Naive B cell (primary cell): ENCODE results near the gene CALML4. TPM values are rescaled to one million over a fixed set of nuclear protein-coding genes. Genes with fewer than 3 reads are reported as not detected.
A peak's percentile ranks its signal among the peaks of the same experiment; 100 is the strongest.
"Not testable (repeated sequence)": the region's sequence is repeated elsewhere in the genome, so short reads cannot be mapped to it uniquely, and the experiment has no call there.

Source experiments
- ATAC-seq, 2 donors: fragments of 150-1000 bp; cut with Tn5 transposase; 2 replicates each; pipeline ENCODE4 v1.10.0; 2021; ENCODE audit warnings: low read depth in 2 of 2, mild to moderate bottlenecking in 2 of 2, moderate library complexity in 2 of 2
- DNase-seq: peaks from one replicate; pipeline ENCODE4 v3.0.0; 2022
- H3K27ac Mint-ChIP-seq, 6 donors: one replicate each; pipeline ENCODE4 v1.8.0; 2020 to 2022; ENCODE audit warnings: mild to moderate bottlenecking in 6 of 6, mixed read lengths in 6 of 6, moderate library complexity in 5 of 6, inconsistent platforms in 2 of 6
- H3K27me3 Mint-ChIP-seq, 3 donors: one replicate each; pipeline ENCODE4 v1.8.0; 2021 to 2022; ENCODE audit warnings: mixed read lengths in 3 of 3, mild to moderate bottlenecking in 1 of 3
- H3K36me3 Mint-ChIP-seq, 2 donors: one replicate each; pipeline ENCODE4 v1.8.0; 2020 to 2022; ENCODE audit warnings: mixed read lengths in 2 of 2, inconsistent platforms in 1 of 2, mild to moderate bottlenecking in 1 of 2
- H3K4me1 Mint-ChIP-seq, 3 donors: one replicate each; pipeline ENCODE4 v1.8.0; 2020 to 2022; ENCODE audit warnings: mixed read lengths in 3 of 3, inconsistent platforms in 1 of 3, mild to moderate bottlenecking in 1 of 3, moderate library complexity in 1 of 3
- H3K4me3 Mint-ChIP-seq, 8 donors: one replicate each; pipeline ENCODE4 v1.8.0; 2020 to 2022; ENCODE audit warnings: mild to moderate bottlenecking in 8 of 8, mixed read lengths in 8 of 8, moderate library complexity in 8 of 8, inconsistent platforms in 2 of 8
- H3K9me3 Mint-ChIP-seq, 7 donors: one replicate each; pipeline ENCODE4 v1.8.0; 2020 to 2022; ENCODE audit warnings: mixed read lengths in 7 of 7, mild to moderate bottlenecking in 5 of 7, inconsistent platforms in 2 of 7, moderate library complexity in 1 of 7
- polyA plus RNA-seq, 6 donors: library from polyadenylated mRNA; unstranded; fragments of 300-500 nt; fragmentation: Illumina TruSeq; gene quantifications; one replicate each; pipeline ENCODE4 v1.2.3, GENCODE V29; 2021; ENCODE audit warnings: low read depth in 6 of 6

Gene CALML4
- polyA plus RNA-seq, 6 donors from 2014 or later, result 0.61 TPM; not detected in 5

DNA sequence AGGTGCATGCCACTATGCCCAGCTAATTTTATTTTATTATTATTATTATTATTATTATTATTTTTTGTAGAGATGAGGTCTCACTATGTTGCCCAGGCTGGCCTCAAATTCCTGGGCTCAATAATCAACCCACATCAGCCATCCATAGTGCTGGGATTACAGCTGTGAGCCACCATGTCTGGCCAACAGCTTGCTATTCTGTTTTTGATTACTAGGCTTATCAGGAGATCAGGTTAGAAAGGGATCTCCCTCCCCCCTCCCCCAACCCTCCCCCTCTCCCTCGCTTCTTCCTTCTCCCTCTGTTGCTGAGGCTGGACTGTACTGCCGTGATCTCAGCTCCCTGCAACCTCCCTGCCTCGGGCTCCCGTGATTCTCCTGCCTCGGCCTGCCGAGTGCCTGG is 15.8 kb upstream of the CALML4 start:
- ATAC-seq, result no peak
- DNase-seq, result no peak
- Mint-ChIP-seq H3K27me3 (no peaks in the 10 kb centered on the region), H3K4me1 (peaks cover 17 to 28% (median 20%) of the 10 kb centered on the region in 3 donors), H3K36me3 (peaks cover 0 to 7% of the 10 kb centered on the region in 2 donors), H3K27ac (no peak overlapping the region), H3K4me3 (no peak overlapping the region), H3K9me3 (no peaks in the 10 kb centered on the region)

DNA sequence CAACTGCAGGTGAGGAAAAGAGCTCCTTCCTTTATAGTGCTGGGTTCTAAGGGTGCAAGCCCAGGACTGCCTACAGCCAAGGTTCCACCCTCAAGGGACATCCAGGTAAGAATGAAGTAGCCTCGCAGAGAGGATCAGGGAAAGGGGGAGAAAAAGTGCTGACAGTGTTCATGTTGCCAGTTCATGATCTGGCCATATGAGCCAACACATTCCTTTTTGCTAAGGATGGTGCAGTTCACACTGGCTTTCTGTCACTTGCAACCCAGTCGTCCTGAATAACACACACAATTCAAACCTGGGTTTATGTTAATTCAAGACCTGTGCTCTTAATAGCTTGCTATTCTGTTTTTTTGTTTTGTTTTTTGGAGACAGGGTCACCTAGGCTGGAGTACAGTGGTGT is 15.4 kb upstream of the CALML4 start:
- H3K27ac Mint-ChIP-seq, result peak overlapping the region in 2 of 6 donors; percentile 31 to 57
- peaks cover 16 to 23% (median 17%) of the 10 kb centered on the region in 3 donors for H3K4me1 Mint-ChIP-seq
- H3K4me3 Mint-ChIP-seq, result no peak overlapping the region
- H3K27me3 Mint-ChIP-seq, result no peaks in the 10 kb centered on the region
- no peaks in the 10 kb centered on the region for H3K9me3 Mint-ChIP-seq
- H3K36me3 Mint-ChIP-seq, result peaks cover 0 to 7% of the 10 kb centered on the region in 2 donors
- ATAC-seq (no peak), DNase-seq (no peak)

DNA sequence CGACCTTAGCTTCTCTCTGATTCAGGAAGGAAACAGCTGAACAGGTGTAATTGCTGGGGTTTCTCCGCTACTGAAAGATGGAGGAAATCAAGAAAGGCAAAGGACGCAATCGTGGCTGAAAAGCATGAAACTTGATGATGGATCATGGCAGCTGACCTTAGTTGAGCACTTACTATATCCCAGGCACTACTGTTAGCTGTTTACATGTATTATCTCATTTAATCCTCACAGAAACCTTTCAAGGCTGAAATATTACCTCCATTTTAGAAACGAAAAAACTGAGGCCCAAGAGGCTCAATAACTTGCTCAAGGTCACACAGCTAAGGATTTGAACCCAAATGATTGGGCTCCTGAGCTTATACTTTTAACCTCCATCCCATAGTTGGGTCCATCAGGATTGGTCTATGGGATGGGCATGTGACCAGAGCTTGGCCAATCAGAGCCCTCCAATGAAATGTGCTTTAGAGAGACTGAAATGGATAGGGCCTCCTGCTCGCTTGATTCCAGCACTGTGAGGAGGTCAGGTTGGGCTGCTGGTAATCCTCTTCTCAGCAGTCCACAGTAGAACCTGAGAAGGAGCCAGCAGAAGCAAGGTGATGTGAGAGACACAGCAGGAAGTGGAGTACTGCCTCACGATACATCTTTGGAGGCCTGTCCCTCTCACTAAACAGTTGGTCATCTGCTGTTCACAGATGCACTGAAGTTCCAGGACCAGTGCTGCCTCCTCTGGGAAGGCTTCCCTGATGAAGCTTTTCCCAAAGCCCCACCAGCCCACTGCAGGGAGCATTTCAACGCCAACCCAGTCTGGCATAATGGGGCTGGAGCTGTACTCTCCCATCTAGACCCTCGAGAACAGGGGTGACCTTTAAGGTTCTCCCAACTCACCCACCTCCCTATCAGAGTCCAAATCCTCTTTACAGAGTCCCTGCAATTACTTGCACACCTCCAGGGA is 14.0 kb upstream of the CALML4 start:
- Mint-ChIP-seq H3K9me3 (no peaks in the 10 kb centered on the region), H3K27me3 (no peaks in the 10 kb centered on the region), H3K27ac (no peak overlapping the region), H3K4me1 (peaks cover 3 to 11% (median 7%) of the 10 kb centered on the region in 3 donors), H3K4me3 (peak overlapping the region in 1 of 8 donors; percentile 81), H3K36me3 (peaks cover 0 to 7% of the 10 kb centered on the region in 2 donors)
- DNase-seq (no peak), ATAC-seq (no peak)

DNA sequence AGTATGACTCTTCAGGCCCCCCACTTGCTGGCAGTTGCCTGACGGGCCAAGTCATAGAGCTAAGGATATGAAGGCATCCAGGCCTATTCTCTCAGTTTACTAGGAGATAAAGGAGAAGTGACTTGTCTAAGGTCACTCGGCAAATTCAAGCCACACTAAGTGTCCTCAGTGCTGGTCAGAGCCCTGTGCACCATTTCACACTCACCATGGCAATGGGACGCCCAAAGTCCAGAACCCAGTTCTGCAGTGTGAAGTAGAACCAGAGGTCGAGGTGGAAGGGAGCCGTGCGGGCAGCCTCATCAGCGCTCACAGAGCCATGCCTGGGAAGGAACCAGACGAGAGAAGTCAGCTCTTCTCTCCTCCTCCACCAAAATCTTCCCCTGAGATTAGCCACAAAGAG is 13.2 kb upstream of the CALML4 start:
- H3K4me1 Mint-ChIP-seq, result peaks cover 3 to 10% (median 7%) of the 10 kb centered on the region in 3 donors
- peaks cover 0 to 7% of the 10 kb centered on the region in 2 donors for H3K36me3 Mint-ChIP-seq
- no peak overlapping the region for H3K4me3 Mint-ChIP-seq
- H3K27ac Mint-ChIP-seq, result no peak overlapping the region
- ATAC-seq (no peak), DNase-seq (no peak)
- no peaks in the 10 kb centered on the region for H3K9me3 Mint-ChIP-seq
- no peaks in the 10 kb centered on the region for H3K27me3 Mint-ChIP-seq

DNA sequence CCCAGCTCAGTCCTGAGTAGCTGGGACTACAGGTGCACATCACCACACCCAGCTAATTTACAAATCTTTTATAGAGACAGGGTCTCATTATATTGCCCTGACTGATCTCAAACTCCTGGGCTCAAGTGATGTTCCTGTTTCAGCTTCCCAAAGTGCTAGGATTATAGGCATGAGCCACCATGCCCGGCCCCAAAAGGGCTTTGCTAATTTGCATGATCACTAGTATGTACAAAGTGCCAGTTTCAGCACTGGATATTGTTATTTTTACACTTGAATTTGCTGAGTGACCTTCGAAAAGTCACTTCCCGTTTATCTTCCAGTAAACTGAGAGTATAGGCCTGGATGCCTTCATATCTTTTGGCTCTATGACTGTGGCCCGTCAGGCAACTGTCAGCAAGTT is 12.2 kb upstream of the CALML4 start:
- no peak overlapping the region for H3K4me3 Mint-ChIP-seq
- no peak for ATAC-seq

DNA sequence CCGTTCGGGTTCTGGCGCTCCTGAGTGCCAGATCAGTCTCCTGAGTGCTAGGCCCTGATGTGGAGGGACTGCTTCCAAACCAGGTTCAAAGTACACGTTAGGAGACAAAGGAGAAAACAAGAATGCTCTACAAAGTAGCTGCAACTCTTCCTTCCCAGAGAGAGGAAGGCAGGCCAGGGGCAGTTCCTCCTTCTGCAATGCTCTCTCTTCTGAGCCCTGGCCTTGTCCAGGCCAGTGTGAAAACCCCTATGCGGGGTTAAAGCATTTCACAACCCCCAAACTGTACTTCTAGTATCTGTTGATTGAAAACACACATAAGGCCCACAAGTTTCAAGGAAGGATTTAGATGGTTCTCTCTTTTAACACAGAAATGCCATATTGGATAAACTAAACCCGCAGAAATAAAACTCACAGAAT is 9.7 kb upstream of the CALML4 start:
- ATAC-seq (no peak), DNase-seq (no peak)
- peaks cover 7 to 16% (median 16%) of the 10 kb centered on the region in 3 donors for H3K4me1 Mint-ChIP-seq
- no peaks in the 10 kb centered on the region for H3K27me3 Mint-ChIP-seq
- H3K4me3 Mint-ChIP-seq, result no peak overlapping the region
- peaks cover 0 to 7% of the 10 kb centered on the region in 2 donors for H3K36me3 Mint-ChIP-seq
- no peaks in the 10 kb centered on the region for H3K9me3 Mint-ChIP-seq
- H3K27ac Mint-ChIP-seq, result peak overlapping the region in 1 of 6 donors; percentile 49

More for the DNA sequence above, 12.2 kb upstream of the CALML4 start:
- peaks cover 0 to 7% (median 4%) of the 10 kb centered on the region in 3 donors for H3K4me1 Mint-ChIP-seq
- H3K36me3 Mint-ChIP-seq, result peaks cover 0 to 7% of the 10 kb centered on the region in 2 donors
- no peak for DNase-seq
- no peaks in the 10 kb centered on the region for H3K27me3 Mint-ChIP-seq
- H3K27ac Mint-ChIP-seq, result peak overlapping the region in 1 of 6 donors; percentile 24
- no peaks in the 10 kb centered on the region for H3K9me3 Mint-ChIP-seq

DNA sequence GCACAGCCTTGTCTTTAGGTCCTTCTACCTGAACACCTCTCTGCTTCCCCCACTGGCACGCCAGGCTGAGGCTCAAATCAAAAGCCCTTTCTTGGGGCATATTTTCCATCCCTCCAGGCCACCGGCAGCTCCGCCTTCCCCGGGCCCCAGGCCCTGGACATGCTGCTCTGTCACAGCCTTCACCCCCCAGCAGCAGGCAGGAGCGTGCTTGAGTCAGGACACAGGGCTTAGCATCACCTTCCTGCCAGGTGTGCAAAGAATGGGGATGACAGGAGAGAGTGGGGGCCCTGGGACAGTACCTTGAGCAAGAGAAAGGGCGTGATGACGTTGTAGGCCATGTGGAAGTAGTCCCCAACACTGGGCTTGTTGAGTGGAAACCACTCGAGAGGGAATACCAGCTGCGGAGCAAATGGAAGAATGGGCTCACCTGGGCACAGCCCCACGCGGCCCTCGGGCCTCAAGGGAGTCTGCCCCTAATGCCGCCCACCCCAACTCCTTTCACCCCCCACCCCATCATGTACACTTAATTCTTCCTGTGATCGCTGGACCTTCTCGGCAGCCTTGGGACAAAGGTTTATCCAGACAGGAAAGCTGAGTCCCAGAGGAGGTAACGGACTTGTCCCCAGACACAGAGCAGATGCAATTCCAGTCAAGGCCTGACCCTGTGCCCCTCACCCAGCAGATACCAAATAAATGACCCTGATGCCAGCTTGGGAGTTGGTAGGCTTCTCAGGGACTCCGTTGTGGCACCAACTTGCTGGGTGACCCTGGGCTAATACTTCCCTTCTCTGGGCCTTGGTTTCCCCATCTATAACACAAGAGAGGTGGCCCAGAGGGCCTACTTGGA is 9.1 kb upstream of the CALML4 start:
- DNase-seq, result no peak
- no peak for ATAC-seq
- Mint-ChIP-seq H3K4me1 (peaks cover 13 to 22% (median 22%) of the 10 kb centered on the region in 3 donors), H3K27me3 (no peaks in the 10 kb centered on the region), H3K36me3 (peaks cover 0 to 7% of the 10 kb centered on the region in 2 donors), H3K9me3 (no peaks in the 10 kb centered on the region), H3K4me3 (no peak overlapping the region), H3K27ac (peak overlapping the region in 3 of 6 donors; percentile 53 to 79 (median 70))

DNA sequence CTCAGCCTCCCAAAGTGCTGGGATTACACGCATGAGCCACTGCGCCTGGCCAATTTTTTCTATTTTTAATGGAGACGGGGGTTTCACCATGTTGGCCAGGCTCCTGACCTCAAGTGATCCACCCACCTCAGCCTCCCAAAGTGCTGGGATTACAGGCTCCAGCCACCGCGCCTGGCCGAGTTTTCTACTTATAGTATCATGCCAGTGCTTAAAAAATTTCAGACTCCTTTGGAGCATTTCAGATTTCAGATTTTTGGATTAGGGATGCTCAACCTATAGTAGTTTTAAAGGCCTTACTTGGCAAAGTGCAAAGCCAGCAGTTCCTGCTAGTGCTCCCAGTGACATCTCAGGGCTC is 8.3 kb upstream of the CALML4 start:
- Mint-ChIP-seq H3K4me1 (peaks cover 20 to 30% (median 29%) of the 10 kb centered on the region in 3 donors), H3K4me3 (peak overlapping the region in 1 of 8 donors; percentile 54), H3K27ac (peak overlapping the region in 1 of 6 donors; percentile 53)
- not testable (repeated sequence) for H3K36me3 Mint-ChIP-seq, H3K27me3 Mint-ChIP-seq, DNase-seq, ATAC-seq, H3K9me3 Mint-ChIP-seq

DNA sequence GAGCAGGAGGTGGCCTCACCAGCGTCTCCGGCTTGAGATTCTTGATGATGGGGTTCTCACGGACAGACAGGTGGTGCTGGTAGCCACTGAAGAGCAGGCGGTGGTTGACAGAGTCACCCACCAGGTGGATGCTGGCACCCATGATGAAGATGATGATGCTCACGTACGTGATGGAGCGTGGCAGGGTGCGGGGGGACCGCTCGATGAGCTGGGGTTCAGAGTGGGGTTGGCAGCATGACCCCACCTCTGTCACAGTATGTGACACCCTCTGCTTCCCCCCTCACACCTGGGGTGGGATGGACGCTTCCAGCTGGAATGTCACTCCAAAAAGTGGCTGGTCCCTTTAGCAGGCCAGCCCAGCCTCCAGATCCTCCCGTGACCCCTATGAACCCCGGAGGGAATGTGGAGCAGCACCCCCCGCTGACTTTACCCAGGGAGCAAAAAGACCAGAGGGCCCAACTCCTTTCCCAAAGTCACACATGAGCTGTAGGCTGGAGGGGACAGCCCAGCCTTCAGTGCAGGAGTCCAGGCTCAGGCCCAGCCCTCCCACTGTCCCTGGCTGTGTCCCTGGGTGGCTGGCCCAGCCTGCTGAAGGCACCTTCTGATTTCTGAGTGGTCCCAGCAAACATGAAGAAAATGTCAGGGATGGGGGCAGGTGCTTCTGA is 6.7 kb upstream of the CALML4 start:
- ATAC-seq (no peak), DNase-seq (no peak)
- H3K27ac Mint-ChIP-seq, result peak overlapping the region in 2 of 6 donors; percentile 54 to 73
- H3K36me3 Mint-ChIP-seq, result peaks cover 0 to 4% of the 10 kb centered on the region in 2 donors
- no peaks in the 10 kb centered on the region for H3K9me3 Mint-ChIP-seq
- peaks cover 24 to 34% (median 32%) of the 10 kb centered on the region in 3 donors for H3K4me1 Mint-ChIP-seq
- H3K4me3 Mint-ChIP-seq, result no peak overlapping the region
- H3K27me3 Mint-ChIP-seq, result no peaks in the 10 kb centered on the region

DNA sequence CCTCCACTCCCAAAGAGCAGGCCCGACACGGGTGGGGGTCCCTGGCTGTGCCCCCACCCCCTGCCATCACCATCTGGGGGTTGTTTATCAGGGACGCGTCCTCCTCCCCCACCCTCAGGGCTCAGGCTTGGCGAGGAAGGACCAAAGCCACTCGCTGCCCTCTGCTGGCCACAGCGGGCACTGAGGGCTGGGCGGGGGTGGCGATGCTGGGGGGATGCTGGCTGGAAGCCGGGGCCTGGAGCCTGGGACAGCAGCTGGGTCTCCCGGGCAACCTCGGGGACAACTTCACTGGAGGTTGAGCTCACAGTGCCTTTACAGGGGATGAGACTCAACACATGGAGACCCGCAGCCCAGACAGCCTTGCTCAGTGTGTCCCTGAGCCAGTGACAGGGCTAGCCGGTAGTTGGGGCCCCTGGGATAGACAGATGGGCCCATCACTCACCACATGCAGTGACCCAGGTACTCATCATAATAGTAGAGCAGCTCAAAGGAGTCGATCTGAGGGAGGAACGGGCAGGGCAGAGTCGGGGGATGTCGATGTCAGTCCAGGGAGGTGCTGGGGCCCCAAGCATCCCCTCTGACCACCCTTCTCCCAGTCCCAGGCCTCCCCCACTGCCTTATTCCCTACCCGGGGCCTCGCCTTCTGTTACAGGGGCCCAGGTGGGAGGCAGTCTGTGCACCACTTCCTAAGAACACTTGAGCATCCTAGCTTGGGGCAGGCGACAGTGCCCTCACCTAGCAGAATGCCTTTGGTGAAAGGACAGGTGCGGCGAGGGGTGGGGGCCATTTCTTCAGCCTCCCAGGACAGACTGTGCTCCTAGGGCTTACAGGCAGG is 5.9 kb upstream of the CALML4 start:
- peak overlapping the region in 3 of 8 donors; percentile 23 to 61 (median 47) for H3K4me3 Mint-ChIP-seq
- DNase-seq (peak; percentile 35), ATAC-seq (peak; percentile 20 to 37)
- no peaks in the 10 kb centered on the region for H3K36me3 Mint-ChIP-seq
- H3K27ac Mint-ChIP-seq, result peak overlapping the region in 2 of 6 donors; percentile 73 to 85
- peaks cover 28 to 37% (median 29%) of the 10 kb centered on the region in 3 donors for H3K4me1 Mint-ChIP-seq
- H3K9me3 Mint-ChIP-seq, result no peaks in the 10 kb centered on the region
- no peaks in the 10 kb centered on the region for H3K27me3 Mint-ChIP-seq

DNA sequence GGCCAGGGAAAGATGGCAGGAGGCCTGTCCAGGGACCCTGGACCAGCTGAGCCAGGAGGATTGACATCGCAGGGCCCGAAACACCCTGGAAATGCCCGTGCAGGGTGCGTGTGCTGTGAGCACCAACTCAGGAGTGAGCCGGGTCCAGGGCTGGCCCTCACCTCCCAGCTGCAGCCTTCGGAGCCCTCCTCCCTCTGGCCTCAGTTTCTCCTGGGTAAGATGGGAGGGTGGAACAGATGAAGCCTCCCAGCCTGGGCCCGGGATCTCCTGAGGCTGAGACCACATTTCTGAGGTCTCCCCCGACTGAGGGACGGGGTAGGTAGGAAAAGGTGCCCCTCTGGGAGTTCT is 5.3 kb upstream of the CALML4 start:
- H3K36me3 Mint-ChIP-seq, result no peaks in the 10 kb centered on the region
- no peak for ATAC-seq
- H3K4me3 Mint-ChIP-seq, result peak overlapping the region in 1 of 8 donors; percentile 60
- no peaks in the 10 kb centered on the region for H3K9me3 Mint-ChIP-seq
- DNase-seq, result no peak
- peaks cover 30 to 44% (median 30%) of the 10 kb centered on the region in 3 donors for H3K4me1 Mint-ChIP-seq
- peak overlapping the region in 2 of 6 donors; percentile 50 to 86 for H3K27ac Mint-ChIP-seq
- H3K27me3 Mint-ChIP-seq, result no peaks in the 10 kb centered on the region

DNA sequence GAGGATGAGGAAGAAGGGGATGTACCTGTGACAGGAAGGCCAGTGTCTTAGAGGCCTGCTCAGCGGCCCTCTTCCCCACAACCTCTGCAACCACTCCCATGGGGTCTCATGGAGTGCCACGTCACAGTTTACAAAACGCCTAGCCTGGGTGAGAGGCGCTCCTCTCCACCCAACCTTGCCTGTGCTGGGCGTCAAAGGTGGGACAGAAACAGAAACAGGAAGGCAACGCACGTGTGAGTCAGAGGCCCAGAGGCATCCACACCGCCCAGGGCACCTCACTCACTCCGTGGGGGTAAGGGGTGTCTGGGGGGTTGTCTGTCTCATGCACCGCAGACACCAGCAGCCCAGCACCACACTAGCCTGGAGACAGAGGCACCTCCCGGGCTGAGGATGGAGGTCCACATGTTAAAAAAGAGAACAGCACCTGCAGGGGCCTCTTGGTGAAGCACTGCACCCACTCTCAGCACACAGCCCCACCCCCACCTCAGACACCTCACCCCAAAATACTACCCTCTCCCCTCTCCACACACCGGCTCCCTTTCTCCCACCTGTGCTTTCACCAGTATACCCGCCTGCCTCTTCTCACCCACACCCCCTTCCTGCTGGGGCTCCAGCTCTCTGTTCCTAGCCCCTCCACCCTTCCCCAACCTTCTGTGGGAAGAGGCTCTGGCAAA is 4.7 kb upstream of the CALML4 start:
- Mint-ChIP-seq H3K9me3 (no peaks in the 10 kb centered on the region), H3K4me3 (peak overlapping the region in 6 of 8 donors; percentile 2 to 82 (median 60)), H3K4me1 (peaks cover 30 to 44% (median 30%) of the 10 kb centered on the region in 3 donors), H3K27ac (peak overlapping the region in 5 of 6 donors; percentile 32 to 86 (median 74)), H3K27me3 (no peaks in the 10 kb centered on the region), H3K36me3 (no peaks in the 10 kb centered on the region)
- ATAC-seq, result peak; percentile 88 to 89
- DNase-seq, result peak; percentile 64
